Measurements from ENCODE around the gene FEV. TPM values are rescaled to one million over a fixed set of nuclear protein-coding genes. Genes with fewer than 3 reads are reported as not detected.

Gene FEV
- total RNA-seq, 3 donors from 2014 or later (not counting 1 experiment from before 2014, with no cell fraction given), result not detected

- WGBS (ENCODE audit: insufficient coverage), result 42% methylated on average over 9 of the region's 12 CpGs
- peaks cover 28% of the 10 kb centered on the region for H3K4me1 ChIP-seq (ENCODE audit: control insufficient read depth, insufficient read depth, low read length)
- Mint-ChIP-seq H3K27ac (no peak overlapping the region), H3K27me3 (ENCODE audit: low read depth in 2 of 2) (peaks cover 48 to 49% of the 10 kb centered on the region in 2 donors), H3K4me3 (no peak overlapping the region), H3K9me3 (no peaks in the 10 kb centered on the region), H3K4me1 (peaks cover 0 to 9% of the 10 kb centered on the region in 2 donors), H3K36me3 (no peaks in the 10 kb centered on the region)
- H3K4me3 ChIP-seq (ENCODE audit: low read length), result no peak overlapping the region
- H3K36me3 ChIP-seq (ENCODE audit: control insufficient read depth, insufficient read depth, low read length), result no peaks in the 10 kb centered on the region
- TF ChIP-seq CTCF (IDR thresholded peaks at IDR 0.05), result no peak
- H3K27me3 ChIP-seq (ENCODE audit: control insufficient read depth, insufficient read depth, low read length), result peaks cover 51% of the 10 kb centered on the region
- ATAC-seq (no peak), DNase-seq (no peak)
- H3K9me3 ChIP-seq (ENCODE audit: control insufficient read depth, insufficient read depth, low read length), result no peaks in the 10 kb centered on the region
- no peak overlapping the region for H3K27ac ChIP-seq (ENCODE audit: low read length)
- intact Hi-C loops (cut with micrococcal nuclease), result no loop called here
Observed at GRCh38 chr2:218998414-218999002, 13.5 kb upstream of the FEV start.

DNA sequence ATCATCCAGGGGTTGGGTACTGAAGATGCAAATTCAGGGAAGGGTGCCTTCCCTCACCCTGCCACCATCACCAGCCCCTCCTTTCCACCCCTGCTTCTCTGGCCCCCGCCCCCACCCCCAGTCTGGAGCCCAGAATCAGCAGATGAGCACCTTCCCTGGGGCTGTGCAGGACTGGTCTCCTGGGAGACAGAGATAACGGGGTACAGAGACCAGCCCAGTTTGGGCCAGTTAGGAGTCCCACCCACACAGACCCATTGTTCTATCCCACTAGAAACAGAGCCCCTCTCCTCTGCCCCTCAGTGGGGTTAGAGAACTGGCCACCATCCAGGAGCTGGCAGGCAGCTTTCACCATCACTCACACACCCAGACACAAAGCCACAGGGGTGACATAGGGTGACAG lies 12.7 kb upstream of the FEV start:
- Mint-ChIP-seq H3K4me1 (peaks cover 0 to 8% of the 10 kb centered on the region in 2 donors), H3K9me3 (no peaks in the 10 kb centered on the region), H3K4me3 (no peak overlapping the region), H3K27ac (no peak overlapping the region), H3K36me3 (no peaks in the 10 kb centered on the region), H3K27me3 (ENCODE audit: low read depth in 2 of 2) (peaks cover 44% of the 10 kb centered on the region in 2 donors)
- Histone ChIP-seq H3K9me3 (ENCODE audit: control insufficient read depth, insufficient read depth, low read length) (no peaks in the 10 kb centered on the region), H3K36me3 (ENCODE audit: control insufficient read depth, insufficient read depth, low read length) (no peaks in the 10 kb centered on the region), H3K4me1 (ENCODE audit: control insufficient read depth, insufficient read depth, low read length) (peaks cover 20% of the 10 kb centered on the region), H3K4me3 (ENCODE audit: low read length) (no peak overlapping the region), H3K27me3 (ENCODE audit: control insufficient read depth, insufficient read depth, low read length) (peaks cover 49% of the 10 kb centered on the region), H3K27ac (ENCODE audit: low read length) (no peak overlapping the region)
- no peak for TF ChIP-seq CTCF (IDR thresholded peaks at IDR 0.05)
- ATAC-seq, result no peak
- no peak for DNase-seq
- intact Hi-C loops (cut with micrococcal nuclease), result no loop called here
- WGBS (ENCODE audit: insufficient coverage), result 38% methylated on average over 2 of the region's 2 CpGs

GRCh38 chr2:218996937-218997336 lies 12.0 kb upstream of the FEV start:
- Mint-ChIP-seq H3K27ac (no peak overlapping the region), H3K36me3 (no peaks in the 10 kb centered on the region), H3K9me3 (no peaks in the 10 kb centered on the region), H3K4me1 (peaks cover 0 to 5% of the 10 kb centered on the region in 2 donors), H3K4me3 (no peak overlapping the region), H3K27me3 (ENCODE audit: low read depth in 2 of 2) (peaks cover 41 to 46% of the 10 kb centered on the region in 2 donors)
- intact Hi-C loops (cut with micrococcal nuclease), result no loop called here
- TF ChIP-seq CTCF (IDR thresholded peaks at IDR 0.05), result no peak
- Histone ChIP-seq H3K4me1 (ENCODE audit: control insufficient read depth, insufficient read depth, low read length) (peaks cover 12% of the 10 kb centered on the region), H3K27me3 (ENCODE audit: control insufficient read depth, insufficient read depth, low read length) (peaks cover 42% of the 10 kb centered on the region), H3K36me3 (ENCODE audit: control insufficient read depth, insufficient read depth, low read length) (no peaks in the 10 kb centered on the region), H3K4me3 (ENCODE audit: low read length) (no peak overlapping the region), H3K27ac (ENCODE audit: low read length) (no peak overlapping the region), H3K9me3 (ENCODE audit: control insufficient read depth, insufficient read depth, low read length) (no peaks in the 10 kb centered on the region)
- DNase-seq, result no peak
- 33% methylated on average over 4 of the region's 4 CpGs for WGBS (ENCODE audit: insufficient coverage)
- ATAC-seq, result no peak

Measured in natural killer cell (primary cell).